Activated T-cell treated with anti-CD3 and anti-CD28 coated beads for 24 hours (primary cell): Measurements from ENCODE around the gene POLR3F.
"Not testable (repeated sequence)": the region's sequence is repeated elsewhere in the genome, so short reads cannot be mapped to it uniquely, and the experiment has no call there.

ENCODE experiments used
- DNase-seq: peaks from one replicate; pipeline ENCODE4 v3.0.0-alpha.2; 2020; ENCODE audit warnings: low read depth

Gene POLR3F, protein sequence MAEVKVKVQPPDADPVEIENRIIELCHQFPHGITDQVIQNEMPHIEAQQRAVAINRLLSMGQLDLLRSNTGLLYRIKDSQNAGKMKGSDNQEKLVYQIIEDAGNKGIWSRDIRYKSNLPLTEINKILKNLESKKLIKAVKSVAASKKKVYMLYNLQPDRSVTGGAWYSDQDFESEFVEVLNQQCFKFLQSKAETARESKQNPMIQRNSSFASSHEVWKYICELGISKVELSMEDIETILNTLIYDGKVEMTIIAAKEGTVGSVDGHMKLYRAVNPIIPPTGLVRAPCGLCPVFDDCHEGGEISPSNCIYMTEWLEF

DNA sequence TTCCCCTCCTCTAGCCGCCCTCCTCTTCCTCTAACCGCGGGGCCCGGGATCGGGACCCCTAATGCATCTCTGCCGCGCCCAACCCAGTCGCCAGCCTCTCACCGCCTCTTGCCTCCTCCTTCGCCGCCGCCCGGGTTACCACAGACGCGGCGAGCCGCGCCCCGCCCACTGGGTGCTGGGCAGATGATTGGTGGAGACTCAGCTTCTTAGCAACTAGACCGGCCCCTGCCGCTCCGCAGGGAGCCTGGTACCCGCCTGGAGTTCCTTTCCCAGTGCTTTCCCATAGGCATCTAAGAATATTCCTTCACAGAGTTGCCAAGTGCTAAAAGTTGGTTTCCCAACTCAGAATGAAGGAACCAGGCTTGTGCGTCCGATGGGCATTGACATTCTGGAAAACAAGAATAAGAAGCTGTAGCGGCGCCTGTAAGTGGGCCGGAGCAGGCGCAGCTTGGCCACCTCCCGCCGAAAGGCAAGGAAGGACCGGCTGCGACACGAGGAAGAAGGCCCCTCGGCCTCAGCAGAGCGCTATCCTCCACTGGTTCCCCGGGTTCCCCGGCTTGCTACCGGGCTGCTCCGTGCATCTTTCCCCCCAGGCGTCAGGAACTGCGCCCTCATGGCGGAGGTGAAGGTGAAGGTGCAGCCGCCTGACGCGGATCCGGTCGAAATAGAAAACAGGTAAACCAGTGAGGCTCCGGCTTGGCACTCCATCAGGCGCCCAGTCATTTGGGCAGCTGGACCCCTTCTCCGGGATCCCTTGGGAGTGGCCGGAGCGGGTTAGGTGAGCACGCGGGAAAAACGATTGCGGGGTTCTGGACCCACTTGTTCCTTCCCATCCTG is at the start of gene POLR3F, which contains the start of gene DZANK1:
Gene POLR3F (plus strand): TSS at position 497 of the 837 bp plus-strand sequence. CDS start 117 bp downstream, at position 614.
Gene DZANK1 (minus strand): TSS at position 137 of the 837 bp plus-strand sequence. CDS start 1,672 bp downstream, outside the sequence.
- DNase-seq: peak; percentile 89

DNA sequence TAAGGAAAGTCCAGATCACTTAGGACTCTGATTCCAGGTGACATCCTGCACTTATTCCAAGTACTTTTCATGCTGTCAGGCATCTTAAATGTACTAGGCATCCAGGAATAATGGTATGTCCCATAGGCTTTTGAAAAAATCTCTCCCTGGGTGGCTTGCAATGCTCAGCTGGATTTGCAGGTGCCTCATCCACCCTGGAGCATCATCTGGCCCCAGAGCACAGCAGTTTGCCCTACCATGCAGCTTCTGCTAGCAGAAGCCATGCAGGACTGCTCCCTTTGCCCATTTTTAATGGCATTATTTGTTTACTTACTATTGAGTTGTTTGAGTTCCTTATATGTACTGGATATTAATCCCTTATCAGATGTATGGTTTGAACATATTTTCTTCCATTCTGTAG is 45.6 kb upstream of the POLR3F start:
- DNase-seq: no peak

DNA sequence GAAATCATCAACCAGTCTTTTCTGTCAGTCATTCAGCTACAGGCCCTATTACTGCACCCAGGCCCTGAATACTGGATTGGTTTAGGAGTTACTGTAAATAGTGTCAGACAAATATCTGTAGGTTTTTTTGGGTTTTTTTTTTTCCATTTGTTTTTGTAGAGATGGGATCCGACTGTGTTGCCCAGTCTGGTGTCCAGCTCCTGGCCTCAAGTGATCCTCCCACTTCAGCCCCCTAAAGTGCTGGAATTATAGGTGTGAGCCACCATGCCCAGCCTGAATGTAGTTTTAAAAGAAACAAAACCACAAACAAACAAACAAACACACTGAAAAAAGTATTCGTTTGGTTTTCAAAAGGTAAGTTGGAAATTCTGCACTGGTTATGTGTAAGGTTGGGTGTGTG is 40.0 kb upstream of the POLR3F start:
- no peak for DNase-seq

DNA sequence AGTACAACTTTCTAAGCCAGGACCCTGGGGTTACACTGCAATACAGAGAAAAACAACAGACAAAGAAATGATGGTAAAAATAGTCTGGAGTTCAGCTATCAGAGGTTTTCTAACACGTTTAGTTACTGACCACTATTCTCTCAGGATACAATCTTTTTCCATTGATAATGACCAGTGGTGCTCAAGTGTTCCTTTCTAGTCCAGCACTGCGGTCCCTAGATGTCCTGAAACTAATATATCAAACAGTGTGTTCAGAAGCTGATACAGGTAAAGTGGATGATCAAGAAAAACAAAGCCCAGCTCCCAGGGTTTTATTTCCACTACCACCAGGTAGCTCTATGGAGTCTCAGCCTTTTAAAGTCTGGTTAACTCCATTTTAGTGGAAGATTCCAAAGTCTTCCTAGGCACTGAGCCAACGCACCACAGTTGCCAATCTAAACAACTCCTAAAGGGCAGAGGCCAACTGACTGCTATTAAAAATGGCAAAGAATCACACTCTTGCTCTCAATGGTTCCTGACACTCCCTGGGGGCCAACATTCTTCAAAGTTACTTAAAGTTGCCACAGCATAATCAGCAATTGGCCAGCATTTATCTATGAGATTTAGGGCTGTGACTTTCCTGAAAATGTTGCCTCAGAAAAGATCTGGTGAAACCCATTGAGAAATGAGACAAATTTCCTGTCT is 38.6 kb upstream of the POLR3F start:
- no peak for DNase-seq

DNA sequence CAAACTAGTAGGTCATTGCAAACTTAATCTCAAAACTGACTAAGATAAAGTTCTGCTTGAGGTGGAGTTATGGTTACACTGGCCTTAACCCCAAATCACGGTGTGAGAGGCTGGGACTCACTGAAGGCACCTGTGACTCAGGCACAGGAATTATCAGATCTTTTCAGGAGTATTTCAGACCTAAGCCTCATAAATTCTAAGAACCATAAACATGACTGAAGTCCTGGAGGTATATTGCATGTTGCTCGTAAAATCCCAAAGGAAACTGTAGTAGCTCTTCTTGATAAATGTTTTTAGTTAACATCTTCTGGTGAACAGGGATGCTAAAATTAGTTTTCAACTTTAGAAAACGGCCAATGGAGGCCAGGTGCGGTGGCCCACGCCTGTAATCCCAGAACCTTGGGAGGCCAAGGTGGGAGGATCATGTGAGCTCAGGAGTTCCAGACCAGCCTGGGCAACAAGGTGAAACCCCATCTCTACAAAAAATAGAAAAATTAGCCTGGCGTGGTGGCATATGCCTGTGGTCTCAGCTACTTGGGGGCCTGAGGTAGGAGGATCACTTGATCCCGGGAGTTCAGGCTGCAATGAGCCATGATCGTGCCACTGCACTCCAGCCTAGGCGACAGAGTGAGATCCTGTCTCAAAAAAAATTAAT is 36.9 kb upstream of the POLR3F start:
- no peak for DNase-seq

DNA sequence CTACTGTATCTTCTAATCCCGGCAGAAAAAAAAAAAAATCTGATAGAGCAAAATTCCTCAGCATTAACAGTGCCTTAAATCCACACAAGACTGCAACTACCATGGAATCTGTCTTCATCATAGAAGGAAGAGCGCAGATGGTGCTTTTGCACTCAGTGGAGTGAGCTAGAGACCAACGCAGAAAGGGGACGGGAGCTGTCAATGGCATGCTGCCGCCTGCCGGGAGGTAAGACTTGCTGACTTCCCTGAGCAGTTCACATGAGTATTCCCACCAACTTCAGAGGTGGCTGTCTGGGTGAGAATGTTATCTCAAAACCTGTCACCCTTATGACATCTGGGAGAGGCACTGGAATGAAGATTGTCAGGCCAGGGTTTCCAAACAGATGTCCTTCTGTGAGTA is 36.0 kb upstream of the POLR3F start:
- no peak for DNase-seq

DNA sequence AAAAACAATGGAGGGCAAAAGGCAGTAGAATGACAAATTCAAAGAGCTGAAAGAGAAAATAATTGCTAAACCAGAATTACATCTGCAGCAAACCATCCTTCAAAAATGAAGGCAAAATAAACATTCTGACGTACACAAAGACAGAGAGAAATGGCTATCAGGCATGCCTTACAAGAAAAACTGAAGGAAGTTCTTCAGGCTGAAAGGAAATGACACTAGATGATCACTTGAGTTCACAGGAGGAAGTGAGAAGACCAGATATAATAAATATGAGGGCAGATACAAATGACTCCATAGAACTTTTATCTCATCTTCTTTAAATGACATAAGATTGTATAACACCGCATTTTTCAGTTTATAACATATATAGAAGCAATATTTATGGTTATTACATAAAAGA is 30.3 kb upstream of the POLR3F start:
- no peak for DNase-seq

DNA sequence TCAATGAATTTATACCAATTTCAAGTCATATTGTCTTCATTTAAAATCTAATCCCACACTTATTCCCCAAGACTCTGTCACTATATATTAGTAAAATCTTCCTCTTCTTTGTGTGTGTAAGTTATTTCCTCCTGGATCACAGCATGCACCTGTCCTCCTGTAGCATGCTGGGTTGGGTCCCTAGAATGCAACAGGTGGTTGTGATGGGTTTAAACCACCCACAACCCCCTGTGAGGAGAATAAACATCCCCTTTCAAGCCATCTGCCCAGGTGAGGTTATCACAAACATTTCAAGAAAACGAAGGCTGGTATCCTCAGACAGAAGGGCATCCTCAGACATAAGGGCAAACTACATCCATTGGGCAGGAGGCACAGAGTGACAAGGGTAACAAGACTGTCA is 26.8 kb upstream of the POLR3F start:
- no peak for DNase-seq

DNA sequence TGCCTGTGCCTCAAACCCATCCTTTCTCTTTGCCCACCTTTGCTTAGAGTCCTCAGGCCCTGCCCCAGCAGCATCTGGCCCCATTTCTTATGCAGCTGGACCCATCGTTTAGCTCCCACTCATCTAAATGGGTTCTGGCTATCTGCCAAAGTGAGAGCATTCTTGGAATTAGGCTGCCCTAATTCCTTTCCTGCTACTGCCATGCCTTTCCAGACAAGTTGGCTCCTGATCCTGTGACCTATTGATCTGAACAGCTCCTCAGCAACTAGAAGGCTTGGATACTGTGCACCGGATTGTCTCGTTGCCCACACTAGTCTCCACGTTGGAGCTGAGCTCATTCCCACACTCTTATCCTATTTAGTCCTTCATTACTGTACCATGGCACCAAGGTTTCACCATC is 23.3 kb upstream of the POLR3F start:
- DNase-seq: no peak

DNA sequence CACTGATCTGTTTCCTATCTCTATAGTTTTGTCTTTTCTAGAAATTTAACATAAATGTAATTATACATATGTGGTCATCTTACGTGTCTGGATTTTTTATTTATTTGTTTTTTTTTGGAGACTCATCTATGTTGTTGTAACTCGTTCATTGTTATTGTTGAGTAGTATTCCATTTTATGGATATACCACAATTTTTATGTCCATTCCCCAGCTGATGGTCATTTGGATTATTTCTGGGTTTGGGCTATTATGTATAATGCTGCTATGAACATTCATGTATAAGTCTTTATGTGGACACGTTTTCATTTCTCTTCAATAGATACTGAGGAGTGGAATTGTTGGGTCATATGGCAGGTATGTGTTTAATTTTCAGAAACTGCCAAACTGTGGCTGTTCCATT is 10.6 kb upstream of the POLR3F start:
- DNase-seq: no peak

DNA sequence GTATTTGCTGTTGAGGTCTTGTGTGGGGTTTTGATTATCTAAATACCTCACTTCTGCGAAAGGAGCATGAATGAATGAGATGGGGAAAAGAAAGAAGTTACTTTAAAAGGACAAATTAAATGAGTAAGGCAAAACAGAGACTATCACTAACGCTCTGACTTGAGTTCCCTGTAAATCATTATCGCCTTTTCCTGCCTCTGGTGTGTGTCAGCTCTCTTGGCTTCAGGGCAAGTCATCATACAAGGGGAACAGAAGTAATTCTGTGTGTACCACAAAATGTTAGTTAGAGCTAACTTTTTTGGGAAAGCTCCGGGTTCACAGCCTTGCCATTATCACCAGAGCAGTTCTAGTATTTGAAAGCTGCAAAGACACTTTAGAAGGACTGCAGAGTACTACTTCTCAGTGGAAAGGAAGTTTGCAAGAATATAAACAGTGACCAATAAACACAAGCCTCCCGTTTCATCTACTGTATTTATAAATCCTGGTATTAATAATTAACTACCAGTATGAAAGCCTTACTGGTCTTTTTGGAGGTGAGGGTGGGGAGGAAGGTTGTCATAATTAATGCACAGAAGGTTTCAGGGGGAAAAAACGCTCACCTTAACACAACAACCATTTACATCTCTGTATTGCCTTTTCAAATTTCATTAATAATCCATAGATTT is 1.5 kb upstream of the POLR3F start:
- DNase-seq: no peak

DNA sequence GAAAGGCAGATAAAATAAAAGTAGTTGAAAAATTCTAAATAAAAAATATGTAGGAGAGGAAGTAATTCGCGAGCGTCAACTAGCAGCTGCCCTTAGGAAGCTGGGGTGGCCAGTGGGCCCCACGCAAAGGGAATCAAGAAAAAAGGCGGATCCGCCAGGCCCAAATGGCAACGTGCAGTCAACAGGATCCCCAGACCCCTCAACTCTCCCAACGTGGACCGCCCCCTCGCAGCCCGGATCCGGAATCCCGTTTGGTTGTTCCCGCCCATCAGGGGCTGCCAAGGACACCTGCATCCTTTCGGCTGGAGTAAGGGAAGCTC is 656 bp upstream of the POLR3F start:
- DNase-seq: no peak

DNA sequence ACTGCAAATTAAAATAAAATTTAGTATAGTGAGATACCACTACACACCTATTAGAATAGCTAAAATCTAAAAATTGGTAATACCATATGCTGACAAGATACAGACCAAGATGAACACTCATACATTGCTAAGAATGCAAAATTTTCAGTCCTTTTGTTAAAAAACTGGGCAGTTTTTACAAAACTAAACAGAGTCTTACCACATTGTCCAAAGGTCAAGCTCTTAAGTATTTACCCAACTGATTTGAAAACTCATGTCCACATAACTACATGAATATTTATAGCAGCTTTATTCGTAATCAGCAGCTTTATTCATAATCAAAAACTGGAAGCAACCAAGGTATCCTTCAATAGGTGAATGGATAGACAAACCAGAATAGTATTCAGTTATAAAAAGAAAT is 10.0 kb downstream of the POLR3F start:
- DNase-seq: no peak

DNA sequence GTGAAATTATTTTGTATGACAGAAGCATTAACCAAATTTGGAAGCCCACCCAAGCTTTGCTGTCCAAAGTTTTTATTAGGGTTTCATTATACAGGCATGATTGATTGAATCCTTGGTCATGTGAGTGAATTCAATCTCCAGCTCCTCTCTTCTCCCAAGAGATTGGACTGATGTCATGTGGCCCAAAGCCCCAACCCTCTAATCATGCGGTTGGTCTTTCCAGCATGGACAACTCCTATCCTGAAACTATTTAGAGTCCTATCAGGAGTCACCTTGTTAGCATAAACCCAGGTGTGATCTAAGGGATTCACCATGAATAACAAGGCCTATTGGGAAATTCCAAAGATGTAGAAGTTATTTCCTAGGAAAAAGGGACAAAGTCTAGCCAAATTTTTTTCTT is 10.6 kb downstream of the POLR3F start:
- DNase-seq: no peak

DNA sequence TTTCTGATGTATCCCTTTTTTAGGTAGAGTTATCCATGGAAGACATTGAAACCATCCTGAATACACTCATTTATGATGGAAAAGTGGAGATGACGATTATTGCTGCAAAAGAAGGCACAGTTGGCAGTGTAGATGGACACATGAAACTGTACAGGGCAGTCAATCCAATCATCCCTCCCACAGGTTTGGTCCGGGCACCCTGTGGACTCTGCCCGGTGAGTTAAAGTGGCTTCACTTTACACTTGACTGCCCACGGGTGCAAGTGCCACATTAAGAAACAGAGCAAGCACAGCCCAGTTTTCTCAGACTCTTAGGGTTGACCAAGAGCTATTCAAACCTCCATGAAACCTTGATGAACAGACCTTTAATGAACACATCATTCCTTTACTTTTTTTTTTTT is 14.4 kb downstream of the POLR3F start:
- no peak for DNase-seq

DNA sequence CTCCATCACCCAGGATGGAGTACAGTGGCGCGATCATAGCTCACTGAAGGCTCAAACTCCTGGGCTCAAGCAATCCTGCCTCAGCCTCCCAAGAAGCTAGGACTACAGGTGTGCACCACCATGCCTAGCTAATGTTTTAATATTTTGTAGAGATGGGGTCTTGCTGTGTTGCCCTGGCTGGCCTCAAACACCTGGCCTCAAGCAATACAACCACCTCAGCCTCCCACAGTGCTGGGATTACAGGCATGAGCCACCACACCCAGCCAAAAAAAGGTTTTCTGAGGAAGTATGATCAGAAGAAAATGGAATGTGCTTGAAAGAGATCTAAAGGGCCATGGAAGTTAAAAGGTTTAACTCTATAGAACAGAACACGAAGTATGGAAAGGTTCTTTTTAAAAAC is 21.1 kb downstream of the POLR3F start:
- no peak for DNase-seq

DNA sequence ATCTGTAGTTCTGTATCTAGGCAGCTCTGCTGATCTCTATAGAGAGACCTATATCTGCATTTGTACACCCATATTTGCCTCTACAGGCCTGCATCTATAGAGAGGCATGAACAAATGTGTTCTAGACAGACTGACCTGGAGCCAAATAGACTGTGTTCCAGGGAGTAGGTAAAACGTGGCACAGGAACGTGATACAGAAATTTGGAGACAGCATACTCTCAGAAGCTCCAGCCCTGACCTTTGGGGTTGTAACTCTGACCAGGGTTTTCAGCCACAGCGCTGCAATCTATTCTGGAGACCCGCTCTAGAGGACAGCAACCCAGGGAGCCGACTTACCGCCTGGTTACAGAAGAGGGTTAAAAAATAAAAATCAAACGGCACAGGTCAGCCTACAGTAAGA is 28.9 kb downstream of the POLR3F start:
- DNase-seq: no peak

DNA sequence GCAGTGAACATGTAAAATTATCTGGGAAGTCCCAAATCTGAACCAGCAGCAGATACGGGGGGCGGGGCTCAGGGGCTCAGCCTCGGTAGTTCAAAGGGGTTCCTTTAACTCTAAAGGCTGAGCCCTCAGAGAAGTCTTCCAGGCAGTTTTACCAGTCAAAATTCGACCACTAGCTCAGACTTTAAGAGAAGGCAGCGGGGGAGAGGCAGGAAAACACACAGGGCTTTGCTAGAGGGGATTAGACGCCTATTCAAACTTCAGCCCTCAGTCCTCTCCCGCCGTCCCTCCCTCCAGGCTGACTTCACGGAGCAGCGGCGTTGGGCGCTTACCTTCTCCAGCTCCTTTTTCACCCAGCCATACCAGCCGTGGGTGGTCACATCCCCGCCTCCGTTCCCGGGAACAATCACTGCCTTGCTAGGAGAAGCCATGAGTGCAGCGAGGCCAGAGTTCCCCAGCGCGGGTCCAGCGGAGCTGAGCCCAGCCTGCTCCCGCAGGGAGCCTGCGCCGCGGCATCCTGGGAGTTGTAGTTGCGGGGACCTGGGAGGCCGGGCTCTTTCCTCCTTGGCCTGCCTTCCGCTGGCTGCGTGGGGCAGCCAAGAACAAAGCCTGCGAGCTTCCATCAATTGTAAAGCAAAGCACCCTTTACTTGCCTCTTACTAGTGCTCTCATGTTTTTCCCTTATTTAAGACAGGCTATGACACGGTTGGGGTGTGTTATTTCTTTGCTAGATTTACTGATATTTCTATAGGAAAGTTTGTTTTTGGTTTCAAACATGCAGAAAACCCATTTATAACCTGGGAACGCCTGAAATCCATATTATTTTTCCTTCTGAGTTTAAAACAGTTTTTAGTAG is 29.8 kb downstream of the POLR3F start, which contains the start of gene RBBP9:
Gene RBBP9 (minus strand): TSS at position 486 of the 853 bp plus-strand sequence. CDS start 58 bp downstream, at position 428.
- DNase-seq: peak; percentile 73

DNA sequence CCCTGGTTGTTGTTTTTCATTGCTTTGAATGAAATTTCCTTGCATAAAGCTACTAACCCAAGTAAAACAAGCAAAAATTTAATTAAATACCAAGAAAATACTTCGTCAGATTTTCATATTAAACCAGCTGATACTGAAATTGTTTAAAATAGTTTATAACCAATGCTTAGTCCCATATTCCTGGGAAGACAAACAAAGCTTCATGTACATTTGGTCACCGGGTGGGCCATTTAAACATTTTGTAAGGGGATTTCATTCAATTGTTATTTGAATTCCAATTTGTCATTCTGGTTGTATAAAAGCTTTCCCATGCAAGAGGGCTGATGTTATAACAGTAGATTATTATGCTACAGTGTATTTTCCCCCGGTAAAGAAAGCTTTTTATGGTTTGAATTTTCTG is 30.4 kb downstream of the POLR3F start:
- DNase-seq: no peak

DNA sequence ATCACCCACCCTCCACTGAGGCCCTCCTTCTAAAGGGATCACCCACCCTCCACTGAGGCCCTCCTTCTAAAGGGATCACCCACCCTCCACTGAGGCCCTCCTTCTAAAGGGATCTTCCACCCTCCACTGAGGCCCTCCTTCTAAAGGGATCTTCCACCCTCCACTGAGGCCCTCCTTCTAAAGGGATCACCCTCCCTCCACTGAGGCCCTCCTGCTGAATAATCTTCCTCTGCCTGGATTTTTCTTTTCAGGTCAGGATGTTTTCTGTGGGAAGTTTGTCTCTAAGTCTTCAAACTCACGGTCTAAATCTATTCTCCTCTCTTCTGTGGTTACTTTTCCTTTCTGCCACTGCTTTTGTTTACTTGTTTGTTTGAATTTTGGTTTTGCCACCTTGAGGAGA is 34.5 kb downstream of the POLR3F start:
- DNase-seq: not testable (repeated sequence)
